HepG2 (cell line): ENCODE measurements around the gene CBLN3. TPM values are rescaled to one million over a fixed set of nuclear protein-coding genes. Genes with fewer than 3 reads are reported as not detected.

Experiments used
- ARHGAP35 ChIP-seq: sonication (generic); formaldehyde crosslinking; IDR thresholded peaks from 2 replicates; pipeline ENCODE4 v1.9.0; 2022; ENCODE audit warnings: mild to moderate bottlenecking, inconsistent platforms, moderate library complexity, missing genetic modification reagents, borderline replicate concordance
- ARNT ChIP-seq: fragments of 450-650 bp; IDR thresholded peaks from 2 replicates; pipeline ENCODE4 v1.6.1; 2017
- ATF4 ChIP-seq, 2 experiments: fragments of 450-650 bp in 1 of 2; sonication (generic) in 1 of 2; formaldehyde crosslinking; IDR thresholded peaks; 2 replicates each; pipeline versions ENCODE4 v1.5.0 to v1.8.0; 2020 to 2022; ENCODE audit warnings: mild to moderate bottlenecking in 1 of 2, missing genetic modification reagents in 1 of 2
- ATM ChIP-seq: fragments of 450-650 bp; IDR thresholded peaks from 2 replicates; pipeline ENCODE4 v1.7.1; 2017; ENCODE audit warnings: mild to moderate bottlenecking, borderline replicate concordance
- CENPT ChIP-seq: sonication (generic); formaldehyde crosslinking; IDR thresholded peaks from 2 replicates; pipeline ENCODE4 v1.8.0; 2022; ENCODE audit warnings: low read depth, mild to moderate bottlenecking, moderate library complexity, missing genetic modification reagents
- CSRNP1 ChIP-seq: sonication (generic); formaldehyde crosslinking; IDR thresholded peaks from 2 replicates; pipeline ENCODE4 v1.8.1; 2023; ENCODE audit warnings: mild to moderate bottlenecking, missing genetic modification reagents
- KAT7 ChIP-seq: IDR thresholded peaks from 2 replicates; pipeline ENCODE4 v1.6.1; 2018; ENCODE audit warnings: borderline replicate concordance, missing compliant biosample characterization
- MED1 ChIP-seq: sonication (generic); formaldehyde crosslinking; IDR thresholded peaks from 2 replicates; pipeline ENCODE4 v1.4.0; 2020; ENCODE audit warnings: missing genetic modification reagents
- MEIS2 ChIP-seq: sonication (generic); formaldehyde crosslinking; IDR thresholded peaks from 2 replicates; pipeline ENCODE4 v1.9.0; 2021; ENCODE audit warnings: mild to moderate bottlenecking, missing genetic modification reagents
- MXD1 ChIP-seq: sonication (generic); formaldehyde crosslinking; IDR thresholded peaks from 2 replicates; pipeline ENCODE4 v1.4.0; 2020; ENCODE audit warnings: mild to moderate bottlenecking, missing genetic modification reagents
- NONO ChIP-seq, 2 experiments: fragments of 450-650 bp in 1 of 2; sonication (generic) in 1 of 2; formaldehyde crosslinking in 1 of 2; IDR thresholded peaks in 1 of 2; conservative IDR thresholded peaks in 1 of 2; 2 replicates each; pipeline versions ENCODE4 v1.6.1 to v1.8.0; 2017 to 2022; ENCODE audit warnings: mild to moderate bottlenecking in 1 of 2, missing genetic modification reagents in 1 of 2, moderate library complexity in 1 of 2
- PTBP1 ChIP-seq: fragments of 200-400 bp; formaldehyde crosslinking; IDR thresholded peaks from 2 replicates; pipeline ENCODE4 v1.6.1; 2018; ENCODE audit warnings: low read length, low read depth; ENCODE audit not compliant: poor library complexity, severe bottlenecking
- RFX1 ChIP-seq: fragments of 450-650 bp; IDR thresholded peaks from 2 replicates; pipeline ENCODE4 v1.6.1; 2017
- SAFB2 ChIP-seq: sonication (generic); formaldehyde crosslinking; IDR thresholded peaks from 2 replicates; pipeline ENCODE4 v1.5.1; 2020; ENCODE audit warnings: missing genetic modification reagents, low read depth, mild to moderate bottlenecking, borderline replicate concordance
- STAT6 ChIP-seq: sonication (generic); formaldehyde crosslinking; IDR thresholded peaks from 2 replicates; pipeline ENCODE4 v1.4.0; 2020; ENCODE audit warnings: missing genetic modification reagents, mild to moderate bottlenecking, borderline replicate concordance
- ZBED4 ChIP-seq: sonication (generic); formaldehyde crosslinking; IDR thresholded peaks from 2 replicates; pipeline ENCODE4 v1.4.0; 2020; ENCODE audit warnings: missing genetic modification reagents, borderline replicate concordance
- ZC3H13 ChIP-seq: sonication (generic); formaldehyde crosslinking; IDR thresholded peaks from 2 replicates; pipeline ENCODE4 v1.8.1; 2023; ENCODE audit warnings: mild to moderate bottlenecking, missing genetic modification reagents, moderate library complexity
- ZNF17 ChIP-seq: sonication (generic); formaldehyde crosslinking; IDR thresholded peaks from 2 replicates; pipeline ENCODE4 v1.5.0; 2020; ENCODE audit warnings: mild to moderate bottlenecking, missing genetic modification reagents
- ZNF34 ChIP-seq: sonication (generic); formaldehyde crosslinking; IDR thresholded peaks from 2 replicates; pipeline ENCODE4 v1.4.0; 2020; ENCODE audit warnings: mild to moderate bottlenecking, missing genetic modification reagents, borderline replicate concordance
- polyA plus RNA-seq, 8 experiments: library from polyadenylated mRNA; depleted of rRNA in 3 of 8; stranded (reverse) in 7 of 8; unstranded in 1 of 8; fragments of >200 nt; fragmentation: Illumina TruSeq in 4 of 8; extraction: Trizol in 4 of 8; gene quantifications; 2 replicates each; pipeline versions ENCODE4 v1.2.1 to v1.2.3, GENCODE V29; 2011 to 2016; ENCODE audit warnings: low read depth in 4 of 8, missing spikeins in 1 of 8, mixed read lengths in 1 of 8; ENCODE audit not compliant: insufficient read depth in 1 of 8
- total RNA-seq, 5 experiments: library from RNA; depleted of rRNA; stranded (reverse); fragments of >200 nt; fragmentation: Illumina TruSeq; extraction: Trizol; gene quantifications; 2 replicates each; pipeline ENCODE4 v1.2.3, GENCODE V29; 2016; ENCODE audit warnings: low read depth in 1 of 5

The CBLN3 gene
- total and polyA plus RNA-seq, 2 of the 13 experiments (the other 11 are each of a cell fraction or from before 2014, with no cell fraction given): 0.66 to 0.98 TPM

GRCh38 chr14:24428628-24429394 is 657 bp downstream of the CBLN3 start (continued):
- TF ChIP-seq ZNF34 (CRISPR knock-in tag): peak; percentile 11; the same call in 1 of the 2 replicates
- TF ChIP-seq PTBP1: peak; percentile 22
- TF ChIP-seq ARNT: no peak
- TF ChIP-seq CENPT (CRISPR knock-in tag): no peak
- TF ChIP-seq ARHGAP35 (CRISPR knock-in tag): no peak
- no peak for TF ChIP-seq ZNF17 (CRISPR knock-in tag)
- no peak for TF ChIP-seq STAT6
- TF ChIP-seq MED1 (CRISPR knock-in tag): no peak
- TF ChIP-seq ATF4 (CRISPR knock-in tag; IDR thresholded peaks at IDR 0.05): no peak
- peak; percentile 53; the same call in 1 of the 2 replicates for TF ChIP-seq MXD1 (CRISPR knock-in tag)
- no peak; the same call in 1 of the 2 replicates for TF ChIP-seq SAFB2
- TF ChIP-seq ZBED4 (CRISPR knock-in tag): no peak
- TF ChIP-seq MEIS2 (CRISPR knock-in tag): 0 out of 2 replicates have a peak, but pooled peaks have one; percentile 45
- no peak for TF ChIP-seq RFX1
- no peak for TF ChIP-seq CSRNP1
- TF ChIP-seq ATM: no peak
- peak; percentile 34; the same call in 1 of the 2 replicates for TF ChIP-seq ZC3H13 (CRISPR knock-in tag)
- TF ChIP-seq NONO (IDR thresholded peaks at IDR 0.05): no peak
- TF ChIP-seq NONO (CRISPR knock-in tag; conservative IDR thresholded peaks at IDR 0.05): peak; percentile 12; the same call in 1 of the 2 replicates
- TF ChIP-seq KAT7 (CRISPR knock-in tag): 0 out of 2 replicates have a peak, but pooled peaks have one; percentile 24
